ENCODE results near the gene HUWE1.

GRCh38 chrX:53580742-53581504, 105.6 kb downstream of the HUWE1 start:
- TF ChIP-seq CTCF (IDR thresholded peaks at IDR 0.05), result no peak
- no peak for TF ChIP-seq POLR2A (IDR thresholded peaks at IDR 0.05)

All from suprapubic skin (tissue), 3 donors.